GM18907 (cell line): ENCODE measurements around the gene RECK.
A peak's percentile ranks its signal among the peaks of the same experiment; 100 is the strongest.

Experiments
- ATAC-seq: cut with Tn5 transposase; IDR thresholded peaks from one replicate; pipeline ENCODE4 v1.9.1; 2021; ENCODE audit warnings: mild to moderate bottlenecking, moderate library complexity; ENCODE audit not compliant: unreplicated experiment

RECK gene

GRCh38 chr9:36135741-36136271, 99.1 kb downstream of the RECK start:
- ATAC-seq = no peak

DNA sequence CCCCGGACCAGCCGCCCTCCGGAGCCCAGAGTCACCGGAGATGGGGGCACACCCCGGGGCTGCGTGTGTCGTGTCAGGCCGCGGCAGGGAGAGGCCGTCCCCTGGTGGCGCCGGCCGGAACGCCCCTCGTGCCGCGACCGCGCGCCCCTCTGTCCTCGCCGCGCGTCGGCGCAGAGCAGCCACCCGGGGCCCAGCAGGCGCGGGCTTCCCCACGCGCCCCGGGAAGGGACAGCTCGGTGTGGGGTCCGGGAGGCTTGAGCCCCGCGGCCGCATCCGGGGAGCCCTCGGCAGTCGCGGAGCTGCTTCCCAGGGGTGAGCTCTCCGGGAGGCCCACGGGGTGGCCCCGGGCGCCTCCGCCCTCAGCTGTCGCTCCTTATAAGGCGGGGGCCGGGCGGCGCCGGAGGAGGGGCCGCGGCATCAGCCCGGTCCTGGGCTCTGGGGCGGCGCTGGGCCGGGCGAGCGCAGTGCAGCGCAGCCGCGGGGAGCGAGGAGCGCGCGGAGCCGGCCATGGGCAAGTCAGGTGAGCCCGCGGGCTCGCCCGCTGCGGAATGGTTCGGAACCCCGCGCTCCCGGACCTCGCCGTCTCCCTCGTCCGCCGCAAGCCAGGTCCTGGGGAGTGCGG, 99.7 kb downstream of the RECK start, which contains the start of gene GLIPR2:
TSS of gene GLIPR2 (plus strand) at position 462 of the 622 bp plus-strand sequence. CDS start at position 508, 46 bp downstream.
- ATAC-seq = peak; percentile 92

- peak; percentile 16 for ATAC-seq
Measured at GRCh38 chr9:36136894-36137391, 100.2 kb downstream of the RECK start.

DNA sequence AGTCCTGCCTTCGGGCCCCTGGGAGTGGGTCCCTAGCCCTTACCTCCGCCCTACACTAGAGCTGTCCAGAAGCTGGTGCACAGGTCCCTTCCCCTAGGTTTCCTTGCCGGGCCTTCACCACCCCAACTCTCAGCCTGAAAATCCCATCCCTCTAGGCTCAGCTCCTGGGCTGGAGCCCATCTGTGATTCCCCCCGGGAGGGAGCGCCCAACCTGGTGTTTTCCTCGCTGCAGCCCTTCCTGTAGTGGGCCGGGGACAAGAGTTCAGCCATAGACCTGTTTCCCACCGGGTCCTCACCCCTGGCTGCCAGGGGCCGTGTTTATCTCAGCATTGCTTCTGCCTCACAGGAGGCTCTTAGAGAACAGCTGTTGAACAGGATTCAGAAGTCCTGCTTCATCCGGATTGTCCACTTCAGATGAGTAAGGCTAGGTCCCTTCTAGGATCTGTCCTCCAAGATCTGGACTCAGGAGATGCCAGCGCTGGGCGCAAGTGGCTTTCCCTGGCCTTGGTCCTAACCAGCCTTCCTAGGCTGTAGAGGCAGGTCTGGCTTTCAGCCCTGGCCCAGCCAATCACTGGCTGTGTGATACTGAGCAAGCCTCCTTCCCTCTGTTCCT, 100.8 kb downstream of the RECK start:
- ATAC-seq = no peak

- ATAC-seq = no peak
Measured at GRCh38 chr9:36138496-36138895, 101.8 kb downstream of the RECK start.

DNA sequence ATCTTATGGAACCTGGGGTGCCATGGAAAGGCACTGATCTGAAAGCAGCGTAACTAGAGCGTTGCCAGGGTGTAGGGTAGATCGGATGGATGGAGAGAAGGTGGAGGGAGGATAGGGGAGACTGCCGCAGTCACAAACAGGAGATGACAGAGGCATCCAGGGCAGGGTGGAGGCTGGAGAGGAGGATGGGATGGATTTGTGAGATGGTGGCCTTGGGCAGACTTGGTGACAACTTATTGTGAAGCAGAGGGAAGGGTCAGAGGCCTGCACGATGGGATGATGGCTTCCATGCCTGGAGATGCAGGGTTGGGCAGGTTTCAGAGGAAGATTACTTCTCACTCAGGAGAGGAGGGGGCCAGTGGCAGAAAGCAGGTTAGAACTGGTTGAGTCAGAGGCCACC, 102.2 kb downstream of the RECK start:
- no peak for ATAC-seq

GRCh38 chr9:36140086-36141084, 103.7 kb downstream of the RECK start:
- no peak for ATAC-seq

GRCh38 chr9:36141288-36141687, 104.6 kb downstream of the RECK start:
- ATAC-seq = no peak

DNA sequence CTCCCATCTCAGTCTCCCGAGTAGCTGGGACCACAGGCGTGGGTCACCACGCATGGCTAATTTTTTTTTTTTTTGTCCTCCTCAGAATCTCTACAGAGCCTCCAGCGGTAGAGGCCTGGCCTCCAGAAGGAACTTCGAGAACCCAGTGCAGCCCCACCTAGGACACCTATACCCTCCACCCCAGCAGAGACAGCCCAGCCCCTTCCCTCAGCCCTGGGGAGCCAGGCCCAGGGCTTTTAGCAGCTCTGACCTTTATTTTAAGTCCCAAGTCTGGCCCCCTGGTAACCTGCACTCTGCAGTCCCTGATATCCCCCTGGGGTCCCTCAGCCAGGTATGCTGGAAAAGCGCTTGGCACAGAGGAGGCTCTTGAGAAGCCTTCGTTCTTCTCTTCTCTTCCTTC, 105.0 kb downstream of the RECK start:
- ATAC-seq = no peak

DNA sequence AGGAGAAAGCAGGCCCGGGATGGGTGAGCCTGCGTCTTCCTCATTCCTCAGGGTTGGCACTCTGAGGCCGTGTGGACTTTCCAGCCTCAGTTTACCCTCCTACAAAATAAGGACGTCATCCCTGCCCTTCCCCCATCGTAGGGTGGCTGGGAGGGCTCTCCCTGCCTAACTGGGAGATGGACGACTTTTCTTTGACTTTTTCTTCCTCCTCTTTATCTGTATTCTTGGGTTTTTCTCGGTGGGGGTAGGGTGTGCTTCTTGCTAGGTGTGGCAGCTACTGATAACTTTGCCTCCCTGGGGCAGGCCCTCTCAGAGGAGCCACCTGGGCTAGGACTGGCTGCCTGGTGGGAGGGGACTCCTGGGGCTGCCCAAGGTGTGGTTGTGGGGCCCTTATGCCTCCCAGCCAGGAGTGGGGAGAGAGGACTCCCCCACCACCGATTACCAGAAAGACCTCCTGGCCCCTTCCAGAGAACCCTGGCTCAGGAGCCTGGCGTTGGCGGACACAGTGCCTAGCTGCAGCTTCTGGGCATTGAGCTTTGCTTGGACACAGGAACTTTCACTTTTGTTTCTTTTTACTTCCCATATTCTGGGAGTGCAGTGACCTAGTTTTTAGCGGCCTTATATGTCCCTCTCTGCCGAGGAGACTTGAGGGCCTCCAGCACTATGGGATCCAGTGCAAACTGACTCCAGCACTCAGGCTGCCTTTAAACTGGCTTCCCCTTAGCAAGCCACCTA, 106.0 kb downstream of the RECK start:
- ATAC-seq = no peak

GRCh38 chr9:36143245-36143641, 106.5 kb downstream of the RECK start:
- no peak for ATAC-seq

GRCh38 chr9:36144309-36145232, 107.9 kb downstream of the RECK start:
- ATAC-seq = no peak

- no peak for ATAC-seq
Measured at GRCh38 chr9:36145970-36146369, 109.3 kb downstream of the RECK start.

DNA sequence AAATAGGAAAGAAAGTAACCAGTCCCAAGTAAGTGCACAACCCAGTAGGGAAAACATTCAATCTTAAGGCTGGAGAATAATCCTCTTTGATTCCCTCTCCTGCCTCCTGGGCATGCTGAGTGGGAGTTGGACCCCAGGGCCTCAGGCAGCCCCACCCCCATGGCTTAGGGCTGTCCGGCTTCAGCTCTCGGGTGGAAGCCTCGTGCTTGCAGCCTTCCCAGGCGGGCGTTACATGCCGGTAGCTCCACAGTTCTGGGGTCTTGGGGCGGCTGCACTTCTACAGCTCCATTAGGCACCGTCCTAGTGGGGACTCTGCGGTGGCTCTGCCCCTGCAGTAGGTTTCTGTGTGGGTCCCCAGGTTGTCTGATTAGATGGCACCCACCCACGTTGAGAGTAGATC, 109.9 kb downstream of the RECK start:
- no peak for ATAC-seq

- ATAC-seq = no peak
Measured at GRCh38 chr9:36147441-36148175, 110.9 kb downstream of the RECK start.

DNA sequence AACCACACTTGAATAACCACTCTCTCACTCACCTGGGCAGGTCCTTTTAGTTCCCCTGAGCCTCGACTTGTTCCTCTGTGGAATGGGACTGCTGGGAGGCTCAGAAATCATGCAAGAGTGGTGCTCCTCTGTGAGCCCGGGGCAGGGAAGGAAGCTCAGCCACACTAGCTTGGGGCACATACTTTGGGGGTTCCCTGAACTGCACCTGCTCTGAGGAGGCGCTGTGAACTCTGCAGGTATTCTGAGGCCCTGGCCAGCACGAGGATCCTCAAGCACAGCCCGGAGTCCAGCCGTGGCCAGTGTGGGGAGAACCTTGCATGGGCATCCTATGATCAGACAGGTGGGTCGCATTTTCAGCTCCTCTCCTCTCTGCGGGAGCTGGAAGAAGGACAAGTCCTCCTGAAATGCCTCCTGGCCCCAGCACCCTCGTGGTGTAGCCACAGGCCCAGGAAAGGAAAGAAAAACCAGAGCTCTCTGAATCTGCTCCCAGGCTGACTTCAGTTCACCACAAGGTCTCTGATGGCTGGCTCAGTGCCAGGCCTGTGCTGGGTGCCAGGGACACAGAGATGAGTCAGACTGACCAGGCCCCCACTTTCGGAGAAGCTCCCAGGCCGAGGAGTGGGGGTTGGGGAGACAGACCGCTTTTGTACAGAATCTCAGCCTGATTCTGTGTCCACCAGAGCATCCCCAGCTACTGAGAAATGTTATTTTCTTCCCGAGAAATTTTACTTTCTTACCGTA, 111.8 kb downstream of the RECK start:
- peak; percentile 43 for ATAC-seq

DNA sequence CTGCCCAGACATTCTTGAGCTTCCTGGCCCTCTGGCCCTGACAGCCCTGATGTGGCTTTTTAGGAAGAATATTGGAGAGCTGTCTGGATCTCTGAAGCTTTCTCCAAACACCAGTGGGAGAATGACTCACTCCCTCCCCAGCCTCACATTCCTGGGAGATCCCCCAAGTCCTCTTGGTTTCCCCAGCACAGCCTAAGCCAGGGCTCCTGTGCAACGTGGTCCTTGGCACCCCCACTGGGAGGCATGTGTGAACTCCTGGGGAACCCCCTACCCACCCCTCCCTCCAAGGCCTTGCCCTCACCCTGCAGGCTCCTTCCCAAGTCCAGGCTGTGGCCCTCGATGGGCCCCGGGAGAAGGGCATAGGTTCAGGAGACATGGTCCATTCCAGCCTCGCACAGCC, 112.5 kb downstream of the RECK start:
- no peak for ATAC-seq
